OCI-LY7 (cell line): ENCODE results near the gene MBTPS1.

ENCODE experiments used
- CTCF ChIP-seq: fragments of 200-600 bp; sonication (generic); conservative IDR thresholded peaks from 2 replicates; pipeline ENCODE4 v1.5.1; 2014; ENCODE audit warnings: mild to moderate bottlenecking, antibody characterized with exemption, low read length, moderate library complexity, mixed read lengths
- EZH2phosphoT487 ChIP-seq: fragments of 200-600 bp; sonication (generic); IDR thresholded peaks from 2 replicates; pipeline ENCODE4 v1.6.1; 2018; ENCODE audit warnings: low read depth, borderline replicate concordance, mild to moderate bottlenecking, mixed run types, antibody characterized with exemption, low read length, moderate library complexity, mixed read lengths

GRCh38 chr16:84161801-84162200 lies 45.1 kb upstream of the MBTPS1 start:
- no peak for TF ChIP-seq CTCF
- TF ChIP-seq EZH2phosphoT487, result no peak
